Vagina (tissue), 2 donors: Measurements from ENCODE around the gene IHH.

Experiments used
- POLR2A ChIP-seq, 2 donors: fragments of 450-650 bp; IDR thresholded peaks; one replicate each; pipeline ENCODE4 v1.6.1; 2017; ENCODE audit warnings: antibody characterized with exemption in 2 of 2, mild to moderate bottlenecking in 2 of 2, moderate library complexity in 2 of 2
- POLR2AphosphoS5 ChIP-seq, 2 donors: sonication (generic); formaldehyde crosslinking; IDR thresholded peaks; one replicate each; pipeline ENCODE4 v1.9.0; 2017; ENCODE audit warnings: antibody characterized with exemption in 2 of 2, mild to moderate bottlenecking in 2 of 2, low read depth in 1 of 2; ENCODE audit not compliant: insufficient read depth in 1 of 2
- TF ChIP-seq, protein P1 (sequence below), 3 experiments: fragments of 450-650 bp in 2 of 3; fragments of 200-600 bp in 1 of 3; sonication (generic) in 1 of 3; IDR thresholded peaks; one replicate each; pipeline ENCODE4 v1.5.1; 2017 to 2019; ENCODE audit warnings: antibody characterized with exemption in 3 of 3, mild to moderate bottlenecking in 2 of 3, moderate library complexity in 2 of 3

DNA sequence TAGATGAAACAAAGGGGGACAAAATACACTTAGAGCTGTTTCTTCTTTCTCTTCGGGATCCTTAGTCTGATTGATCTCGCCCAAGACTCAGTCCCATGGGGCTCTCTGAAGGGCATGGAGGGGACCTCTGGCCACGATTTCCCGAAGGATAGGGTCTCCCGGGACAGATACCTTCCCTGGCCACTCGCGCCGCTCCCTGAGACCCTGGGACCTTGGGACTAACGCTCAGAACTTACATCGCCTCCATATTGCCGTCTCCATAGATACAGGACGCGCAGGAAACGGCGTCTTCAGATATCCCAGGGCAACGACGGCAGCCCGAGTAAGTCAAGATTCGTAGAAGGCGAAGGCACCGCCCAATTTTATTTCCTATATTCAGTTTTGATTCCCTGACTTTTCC, 19.5 kb downstream of the IHH start, which contains the start of gene CFAP65:
- TF ChIP-seq, protein P1, sequence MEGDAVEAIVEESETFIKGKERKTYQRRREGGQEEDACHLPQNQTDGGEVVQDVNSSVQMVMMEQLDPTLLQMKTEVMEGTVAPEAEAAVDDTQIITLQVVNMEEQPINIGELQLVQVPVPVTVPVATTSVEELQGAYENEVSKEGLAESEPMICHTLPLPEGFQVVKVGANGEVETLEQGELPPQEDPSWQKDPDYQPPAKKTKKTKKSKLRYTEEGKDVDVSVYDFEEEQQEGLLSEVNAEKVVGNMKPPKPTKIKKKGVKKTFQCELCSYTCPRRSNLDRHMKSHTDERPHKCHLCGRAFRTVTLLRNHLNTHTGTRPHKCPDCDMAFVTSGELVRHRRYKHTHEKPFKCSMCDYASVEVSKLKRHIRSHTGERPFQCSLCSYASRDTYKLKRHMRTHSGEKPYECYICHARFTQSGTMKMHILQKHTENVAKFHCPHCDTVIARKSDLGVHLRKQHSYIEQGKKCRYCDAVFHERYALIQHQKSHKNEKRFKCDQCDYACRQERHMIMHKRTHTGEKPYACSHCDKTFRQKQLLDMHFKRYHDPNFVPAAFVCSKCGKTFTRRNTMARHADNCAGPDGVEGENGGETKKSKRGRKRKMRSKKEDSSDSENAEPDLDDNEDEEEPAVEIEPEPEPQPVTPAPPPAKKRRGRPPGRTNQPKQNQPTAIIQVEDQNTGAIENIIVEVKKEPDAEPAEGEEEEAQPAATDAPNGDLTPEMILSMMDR (IDR thresholded peaks at IDR 0.05): no peak
- no peak for TF ChIP-seq POLR2AphosphoS5 (IDR thresholded peaks at IDR 0.05; ENCODE audit: insufficient read depth in 1 of 2, low read depth in 1 of 2)
- TF ChIP-seq POLR2A (IDR thresholded peaks at IDR 0.05): no peak
